Activated T-cell treated with anti-CD3 and anti-CD28 coated beads, Interleukin-2, amount 50 U/mL, for 48 hours (primary cell): ENCODE data around the gene GRK3.
"Not testable (repeated sequence)": the region's sequence is repeated elsewhere in the genome, so short reads cannot be mapped to it uniquely, and the experiment has no call there.

Source experiments
- DNase-seq, 2 experiments: peaks; one replicate each; pipeline ENCODE4 v3.0.0-alpha.2; 2020

The GRK3 gene

DNA sequence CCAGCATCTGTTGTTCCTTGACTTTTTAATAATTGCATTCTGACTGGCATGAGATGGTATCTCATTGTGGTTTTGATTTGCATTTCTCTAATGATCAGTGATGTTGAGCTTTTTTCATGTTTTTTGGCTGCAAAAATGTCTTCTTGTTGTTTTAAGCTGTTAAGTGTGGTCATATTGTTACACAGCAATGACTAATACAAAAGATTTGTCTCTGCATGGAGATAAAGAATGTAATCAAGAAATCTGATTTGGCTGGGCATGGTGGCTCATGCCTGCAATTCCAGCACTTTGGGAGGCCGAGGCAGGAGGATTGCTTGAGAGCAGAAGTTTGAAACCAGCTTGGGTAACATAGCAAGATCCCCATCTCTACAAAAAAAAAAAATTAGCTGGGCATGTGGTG is 12.1 kb upstream of the GRK3 start:
- DNase-seq, result not testable (repeated sequence)

DNA sequence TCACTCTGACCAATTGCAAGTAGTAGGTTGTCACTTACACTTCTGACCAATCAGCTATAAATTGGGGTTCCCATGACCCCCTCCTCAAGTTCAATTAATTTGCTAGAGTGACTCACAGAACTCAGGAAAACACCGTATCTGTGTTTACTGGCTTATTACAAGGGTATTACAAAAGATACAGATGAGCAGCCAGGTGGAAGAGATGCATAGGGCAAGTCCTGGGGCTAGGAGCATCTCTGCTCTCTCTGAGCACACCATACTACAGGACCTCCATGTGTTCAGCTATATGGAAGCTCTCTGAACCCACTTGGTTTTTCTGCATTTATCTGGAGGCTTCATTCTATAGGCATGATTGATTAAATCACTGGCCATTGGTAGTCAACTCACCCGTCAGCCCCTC is 11.3 kb upstream of the GRK3 start:
- no peak for DNase-seq

DNA sequence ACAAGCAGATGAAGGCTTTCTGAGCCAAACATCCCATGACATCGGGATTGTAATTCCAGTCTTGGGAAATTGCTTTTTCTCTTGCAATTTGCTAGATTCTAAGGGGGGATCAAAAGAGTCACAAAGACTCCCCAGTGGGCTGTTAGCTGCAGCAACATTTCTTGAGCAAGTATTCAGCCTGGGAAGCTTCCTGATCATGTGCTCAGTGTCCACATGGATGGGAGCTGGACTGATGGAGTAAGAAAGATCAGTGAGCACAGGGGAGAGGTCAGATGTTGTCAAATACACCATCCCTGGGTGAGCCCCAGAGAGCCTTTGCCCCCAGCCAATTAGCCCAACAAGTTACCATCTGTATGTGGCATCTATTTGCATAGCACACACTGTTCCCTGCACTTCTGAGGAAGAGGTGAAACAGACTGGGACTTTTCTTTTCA is 10.2 kb upstream of the GRK3 start:
- DNase-seq, result no peak

DNA sequence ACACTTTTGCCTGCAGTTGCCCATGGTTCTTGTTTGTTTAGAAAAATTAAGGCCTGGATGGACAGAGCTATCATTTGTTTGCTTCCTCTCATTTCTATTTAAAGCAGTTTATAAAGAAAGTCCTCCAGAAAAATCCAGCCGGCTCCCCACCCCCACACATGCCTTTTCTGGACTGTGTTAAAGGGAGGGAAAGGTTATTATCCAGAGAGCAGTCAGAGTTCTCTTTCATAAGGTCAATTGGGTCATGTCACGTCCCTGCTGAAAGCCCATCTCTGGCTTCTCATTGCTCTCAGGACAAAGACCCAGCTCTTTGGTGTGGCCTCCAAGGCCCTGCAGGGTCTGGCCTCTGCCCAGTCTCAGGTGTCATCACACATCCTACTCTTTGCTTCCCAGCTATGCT is 9.8 kb upstream of the GRK3 start:
- DNase-seq, result no peak

DNA sequence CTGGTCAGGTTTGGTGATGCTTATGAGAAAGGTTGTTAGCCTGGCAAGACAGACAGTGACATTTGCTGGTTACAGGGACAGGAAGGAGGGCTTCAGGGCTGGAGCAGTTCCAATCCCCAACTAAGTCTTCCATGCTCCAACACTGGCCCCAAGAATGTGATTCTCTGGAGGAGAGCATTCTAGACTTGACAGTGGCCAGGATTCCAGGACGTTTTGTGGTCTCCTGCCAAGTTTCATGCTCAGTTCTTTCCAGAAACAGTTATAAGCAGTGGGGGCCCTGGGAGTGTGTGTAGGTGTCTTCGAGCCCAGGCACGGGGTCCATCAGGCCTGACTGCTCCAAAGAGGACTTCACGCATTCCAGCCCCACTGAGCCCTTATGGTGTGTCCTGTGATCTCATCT is 8.9 kb upstream of the GRK3 start:
- no peak for DNase-seq

DNA sequence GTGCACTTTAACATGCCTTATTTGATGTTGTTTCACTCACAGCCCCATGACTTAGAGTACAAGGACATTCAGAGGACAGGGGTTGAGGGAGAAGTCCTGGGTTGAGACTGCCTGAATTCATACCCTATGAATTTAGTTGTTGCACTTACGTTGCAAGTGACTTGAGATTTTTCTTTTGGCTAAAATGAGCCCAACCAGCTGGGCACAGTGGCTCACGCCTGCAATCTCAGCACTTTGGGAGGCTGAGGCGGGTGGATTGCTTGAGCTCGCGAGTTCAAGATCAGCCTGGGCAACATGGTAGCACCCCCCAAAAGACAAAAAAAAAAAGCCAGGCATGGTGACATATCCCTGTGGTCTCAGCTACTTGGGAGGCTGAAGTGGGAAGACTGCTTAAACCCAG is 7.3 kb upstream of the GRK3 start:
- DNase-seq, result no peak

DNA sequence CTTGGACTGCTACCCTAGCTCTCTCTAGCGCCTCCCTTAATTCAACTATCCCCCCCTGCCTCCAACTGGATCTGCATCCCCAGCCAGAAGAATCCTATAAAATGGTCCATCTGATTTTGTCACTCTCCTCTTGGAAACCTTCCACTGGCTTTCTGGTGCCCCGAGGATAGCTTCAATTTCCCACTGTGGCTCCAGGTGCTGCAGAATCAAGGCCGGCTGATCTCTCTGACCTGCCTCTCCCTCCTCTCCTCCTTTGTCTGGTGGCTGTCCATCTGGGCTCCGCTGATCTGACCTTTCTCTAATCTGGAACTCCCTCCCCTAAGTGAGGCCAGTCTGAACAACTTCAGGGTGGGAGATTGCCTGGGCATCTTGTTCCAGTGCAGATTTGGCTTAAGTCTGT is 6.1 kb upstream of the GRK3 start:
- no peak for DNase-seq

DNA sequence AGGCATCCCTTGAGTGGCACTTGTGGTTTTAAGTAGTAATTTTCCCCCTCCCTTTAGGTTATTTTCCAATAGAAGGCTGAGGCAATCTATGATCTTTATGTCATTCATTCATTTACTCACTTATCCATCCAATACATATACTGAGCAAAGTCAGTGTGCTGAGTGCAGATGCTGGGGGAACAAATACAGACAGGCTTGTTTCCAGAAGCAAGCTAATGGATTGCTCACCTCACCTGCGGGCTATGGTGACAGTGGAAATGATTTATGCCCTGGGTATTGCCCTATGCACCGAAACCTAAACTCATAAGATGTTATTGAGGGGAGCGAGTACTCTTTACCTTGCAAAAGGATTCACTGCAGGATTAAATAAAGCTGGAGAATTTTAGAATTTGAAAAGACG is 4.6 kb upstream of the GRK3 start:
- DNase-seq, result not testable (repeated sequence)

DNA sequence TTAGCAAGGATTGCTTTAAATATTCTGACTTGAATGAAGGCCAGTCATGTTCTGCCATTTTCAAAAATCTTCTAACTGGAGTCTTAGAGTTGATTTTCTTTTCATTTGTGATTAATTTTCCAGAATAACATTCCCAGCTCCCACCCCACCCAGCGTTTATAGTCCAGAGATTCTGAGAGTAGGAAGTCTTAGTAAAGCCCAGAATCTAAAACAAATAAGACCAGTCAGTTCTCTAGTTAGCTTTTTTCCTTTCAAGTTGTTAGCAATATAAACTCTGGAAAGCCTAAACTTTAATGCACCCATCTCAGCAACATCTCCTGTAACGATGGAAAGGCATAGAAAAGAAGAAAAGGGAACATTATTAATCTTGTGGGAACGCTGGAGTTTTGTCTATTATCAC is 3.3 kb upstream of the GRK3 start:
- DNase-seq, result not testable (repeated sequence)

DNA sequence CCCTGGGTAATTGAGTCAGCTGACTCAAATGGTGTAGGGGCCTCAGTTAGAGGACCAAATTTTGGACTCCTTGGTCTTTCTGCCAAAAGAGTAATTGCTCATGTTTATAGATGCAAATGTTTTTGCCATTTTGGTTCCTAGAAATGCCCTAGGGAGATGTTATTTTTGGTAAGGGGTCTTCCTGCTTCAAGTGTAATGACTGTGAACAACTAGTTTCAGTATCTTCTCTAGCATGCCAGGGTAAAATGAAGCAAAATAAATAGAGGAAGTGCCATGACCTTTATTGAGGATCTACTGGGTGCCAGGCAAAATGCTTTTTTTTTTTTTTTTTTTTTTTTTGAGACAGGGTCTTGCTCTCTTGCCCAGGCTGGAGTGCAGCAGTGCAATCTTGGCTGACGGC is 2.5 kb upstream of the GRK3 start:
- DNase-seq, result not testable (repeated sequence)

DNA sequence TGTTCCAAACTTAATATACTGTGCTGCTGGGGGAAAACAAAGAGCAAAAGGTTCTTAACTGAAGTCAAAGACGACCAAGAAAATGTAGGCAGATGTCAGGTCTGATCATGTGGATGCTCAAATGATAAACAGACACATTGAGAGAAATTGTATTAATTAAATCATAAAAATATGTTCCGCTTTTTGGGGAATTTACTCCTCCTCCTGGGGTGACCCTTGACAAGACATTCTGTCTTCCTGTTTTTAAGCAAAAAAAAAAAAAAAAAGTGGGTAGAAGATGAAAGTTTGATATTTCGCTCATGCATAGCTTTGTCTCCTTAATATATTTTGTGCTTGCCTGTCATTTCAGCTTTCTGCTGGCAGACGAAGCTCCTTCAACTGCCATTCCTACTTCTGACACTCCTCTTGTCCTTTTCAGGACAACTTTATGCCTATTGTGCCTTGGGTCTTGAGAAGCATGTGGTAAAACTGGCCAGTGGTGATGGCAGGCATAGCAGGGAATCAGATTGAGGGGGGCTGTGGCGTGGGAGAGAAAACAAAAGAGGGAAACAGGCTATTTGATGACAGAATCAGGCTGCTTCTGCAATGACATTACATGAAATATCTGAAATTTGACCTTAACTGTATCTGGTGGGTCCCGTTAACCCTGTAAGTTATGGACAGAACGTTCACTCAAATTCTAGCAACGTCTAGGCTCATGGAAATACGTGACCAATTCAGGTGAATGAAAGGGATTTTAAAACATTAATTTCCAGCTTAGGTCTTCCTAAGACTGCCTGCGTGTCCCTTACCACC is 1.3 kb upstream of the GRK3 start:
- DNase-seq, result peak in 1 of 2 experiments; percentile 21

DNA sequence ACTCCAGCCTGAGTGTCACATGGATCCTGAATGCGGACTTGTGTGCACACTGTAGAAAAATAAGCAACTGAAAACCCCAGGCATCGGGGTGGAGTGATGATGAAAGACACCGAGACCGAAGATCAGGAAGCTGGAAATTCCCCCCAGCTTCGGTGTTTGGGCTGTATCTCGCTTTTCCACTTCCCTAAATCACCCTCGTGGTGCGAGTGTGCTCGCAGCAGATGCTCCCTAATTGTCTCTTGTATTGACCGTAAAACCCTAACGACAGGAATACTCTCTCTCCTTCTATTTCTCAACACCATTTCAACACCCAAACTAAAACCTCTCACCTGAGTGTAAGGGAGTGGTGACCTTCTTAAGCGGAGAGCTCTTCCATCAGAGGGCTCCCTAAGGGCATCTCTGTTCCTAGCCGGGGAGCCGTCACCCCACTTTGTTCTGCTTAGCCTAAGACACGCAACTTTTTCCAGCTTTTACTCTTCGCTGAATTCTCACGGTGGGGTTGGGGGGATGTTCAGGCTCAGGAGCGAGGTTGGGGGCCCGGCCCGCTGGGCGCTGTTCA is 635 bp upstream of the GRK3 start:
- peak; percentile 21 to 26 for DNase-seq

DNA sequence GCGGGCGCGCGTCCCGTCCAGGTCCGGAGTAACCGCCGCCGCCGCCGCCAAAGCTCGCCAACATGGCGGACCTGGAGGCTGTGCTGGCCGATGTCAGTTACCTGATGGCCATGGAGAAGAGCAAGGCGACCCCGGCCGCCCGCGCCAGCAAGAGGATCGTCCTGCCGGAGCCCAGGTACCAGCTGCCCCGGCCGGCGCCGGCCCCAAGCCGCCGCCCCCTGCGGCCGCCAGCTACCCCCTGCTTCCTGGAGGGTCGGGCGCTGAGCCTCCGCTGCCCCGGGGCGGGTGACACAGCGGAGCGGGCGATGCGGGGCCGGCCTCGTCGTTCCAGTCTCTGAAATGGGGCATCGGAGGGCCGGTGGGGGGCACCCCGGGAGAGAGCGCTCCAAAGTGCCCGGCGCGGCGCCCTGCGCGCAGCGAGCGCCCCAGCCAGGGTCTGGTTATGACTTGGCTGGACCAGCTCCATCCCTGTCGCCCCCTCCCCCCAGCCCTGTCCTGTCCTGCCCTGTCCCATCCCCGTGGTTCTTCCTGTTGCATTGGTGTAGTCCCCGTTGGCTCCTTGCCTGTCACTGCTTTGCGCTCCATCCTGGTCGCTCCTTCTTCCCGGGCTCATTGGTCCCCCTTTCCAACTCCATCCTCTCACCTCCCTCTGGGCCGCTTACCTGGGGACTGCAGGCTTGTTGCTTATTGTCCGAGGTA is 653 bp downstream of the GRK3 start:
- DNase-seq, result peak; percentile 39 to 48

DNA sequence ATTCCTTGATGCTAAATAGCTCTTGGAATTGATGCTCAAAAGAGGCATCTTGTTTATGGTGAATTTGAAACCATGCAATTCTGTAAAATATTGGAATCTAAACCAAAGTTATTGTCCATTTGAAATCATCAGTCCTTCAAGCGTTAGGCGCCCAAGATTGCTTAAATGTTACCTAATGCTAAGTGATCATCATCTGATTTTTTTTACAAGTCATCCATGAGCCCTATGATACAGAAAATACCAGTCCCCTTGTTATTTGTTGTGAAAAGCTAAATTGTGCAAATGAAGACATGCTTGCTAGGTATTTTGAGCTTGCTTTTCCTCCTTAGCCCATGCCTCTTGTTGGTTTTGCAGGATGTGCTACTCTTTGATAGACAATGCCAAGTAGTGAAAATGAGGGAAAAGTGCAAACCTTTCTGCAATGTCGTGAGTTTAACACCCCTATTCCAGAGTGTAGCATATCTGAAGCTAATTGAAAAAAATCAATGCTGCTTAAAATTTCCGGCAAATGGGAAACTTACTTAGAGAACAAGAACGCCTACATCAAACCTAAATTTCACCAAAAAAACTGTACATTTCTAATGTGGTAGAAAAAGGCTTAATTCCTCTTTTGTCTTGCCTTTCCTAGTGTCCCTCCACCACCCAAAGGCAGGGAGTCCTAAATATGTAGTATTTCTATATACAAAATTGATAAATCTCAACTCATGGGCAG is 1.9 kb downstream of the GRK3 start:
- DNase-seq, result no peak

DNA sequence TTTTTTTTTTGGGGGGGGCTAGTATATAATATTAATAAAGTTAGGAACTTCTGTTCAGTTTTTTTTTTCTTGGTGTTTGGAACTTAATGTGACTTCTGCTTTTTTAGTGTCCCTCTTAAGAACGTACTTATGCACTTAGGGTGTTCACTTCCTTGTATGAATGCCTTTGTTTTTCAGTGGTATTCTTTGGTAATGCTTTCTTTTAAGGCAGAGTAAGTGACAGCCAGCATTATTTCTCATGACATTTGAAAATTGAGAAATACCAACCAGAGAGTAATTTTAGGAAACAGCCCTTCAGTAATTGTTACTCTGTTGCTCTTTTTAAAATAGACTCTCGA is 2.4 kb downstream of the GRK3 start:
- DNase-seq, result no peak

DNA sequence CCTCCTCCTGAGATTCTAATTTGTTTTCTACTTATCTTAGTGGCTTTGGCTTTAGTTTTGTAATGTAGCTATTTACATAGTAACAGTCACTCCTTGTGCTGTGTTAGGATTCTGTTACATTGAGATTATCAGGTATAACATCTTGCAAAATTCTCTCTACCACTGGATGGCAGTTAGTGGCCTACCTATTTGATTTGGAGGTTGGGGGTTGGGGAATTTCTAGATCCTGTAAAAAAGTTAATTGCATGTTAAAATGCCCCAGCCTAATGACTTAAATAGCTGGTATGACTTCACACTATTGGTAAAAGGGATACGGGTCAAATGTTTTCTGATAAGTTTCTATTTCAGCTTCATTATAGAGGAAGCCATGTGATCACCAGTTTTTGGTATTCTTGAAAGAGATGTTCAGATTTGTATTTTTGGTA is 2.8 kb downstream of the GRK3 start:
- DNase-seq, result no peak

DNA sequence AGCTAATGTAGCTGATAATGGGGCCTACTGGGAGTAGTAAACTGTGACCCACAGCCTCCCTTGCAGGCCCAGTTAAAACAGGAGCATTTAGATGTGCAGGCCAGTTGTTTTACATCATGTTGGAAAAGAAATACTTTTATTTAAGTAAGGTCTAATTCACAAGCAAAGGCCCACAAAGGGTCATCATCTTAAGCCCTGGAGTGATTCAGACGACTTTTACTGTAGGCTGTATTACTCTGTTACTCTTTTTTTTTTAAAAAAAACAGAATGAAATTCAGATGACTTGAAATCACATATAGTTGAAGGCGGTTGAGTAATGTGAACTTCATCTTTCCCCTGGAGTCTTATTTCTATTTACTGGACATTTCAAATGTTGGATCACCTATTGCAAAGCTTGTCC is 3.6 kb downstream of the GRK3 start:
- not testable (repeated sequence) for DNase-seq

DNA sequence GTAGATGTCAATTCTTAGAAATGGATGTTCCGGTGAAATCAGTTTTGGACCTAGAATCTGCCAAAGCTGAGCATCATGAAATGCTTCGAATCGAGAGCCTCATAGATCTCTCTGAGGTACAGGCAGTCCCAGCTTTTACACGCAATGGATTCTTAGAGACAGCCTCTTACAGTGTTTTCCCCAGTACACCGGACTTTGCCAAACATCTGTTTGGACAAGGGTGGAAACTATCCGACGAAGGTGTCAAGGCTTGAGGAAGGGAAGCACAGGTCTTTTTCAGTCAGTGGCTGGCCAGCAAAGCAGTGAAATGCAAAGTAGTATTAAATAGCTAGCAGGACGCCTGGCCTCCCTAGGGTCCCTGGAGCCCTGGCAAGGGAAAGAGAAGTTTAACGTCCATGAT is 4.9 kb downstream of the GRK3 start:
- DNase-seq, result no peak

DNA sequence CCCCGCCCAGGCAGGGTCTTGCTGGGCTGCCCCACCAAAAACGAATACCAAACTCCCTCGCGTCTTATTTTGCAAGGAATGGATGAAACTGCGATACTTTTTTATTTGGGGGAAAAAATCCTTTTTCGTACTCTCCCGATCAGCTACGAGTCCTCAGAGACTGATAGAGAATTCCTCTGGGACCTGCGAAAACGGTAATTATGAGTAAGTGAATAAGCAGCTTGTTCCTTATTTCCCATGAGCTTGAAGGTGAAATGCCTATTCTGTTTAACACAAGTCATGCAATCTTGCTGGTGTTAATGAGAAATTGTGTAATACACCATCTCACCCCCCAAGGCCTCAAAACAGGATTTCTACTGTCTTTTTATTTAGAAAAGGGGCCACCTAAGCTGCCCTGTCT is 5.5 kb downstream of the GRK3 start:
- no peak for DNase-seq

DNA sequence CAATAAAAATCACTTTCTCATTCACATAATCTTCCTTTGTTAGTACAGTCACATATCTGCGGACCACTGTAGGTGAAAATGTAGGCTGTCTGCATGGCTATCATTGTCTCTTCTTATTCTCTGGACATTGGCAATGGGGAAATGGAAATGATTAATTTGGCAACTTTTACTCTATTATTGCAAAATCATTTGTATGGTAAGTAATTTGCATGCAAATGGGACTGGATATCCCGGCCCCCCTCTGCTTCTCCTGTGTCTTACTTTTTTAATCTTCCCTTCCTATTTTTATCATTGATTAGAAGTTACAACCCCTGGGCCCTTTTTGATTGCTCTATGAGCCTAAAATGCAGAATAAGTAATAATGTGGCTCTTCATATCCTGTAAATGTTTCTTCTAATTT is 6.0 kb downstream of the GRK3 start:
- DNase-seq, result no peak

DNA sequence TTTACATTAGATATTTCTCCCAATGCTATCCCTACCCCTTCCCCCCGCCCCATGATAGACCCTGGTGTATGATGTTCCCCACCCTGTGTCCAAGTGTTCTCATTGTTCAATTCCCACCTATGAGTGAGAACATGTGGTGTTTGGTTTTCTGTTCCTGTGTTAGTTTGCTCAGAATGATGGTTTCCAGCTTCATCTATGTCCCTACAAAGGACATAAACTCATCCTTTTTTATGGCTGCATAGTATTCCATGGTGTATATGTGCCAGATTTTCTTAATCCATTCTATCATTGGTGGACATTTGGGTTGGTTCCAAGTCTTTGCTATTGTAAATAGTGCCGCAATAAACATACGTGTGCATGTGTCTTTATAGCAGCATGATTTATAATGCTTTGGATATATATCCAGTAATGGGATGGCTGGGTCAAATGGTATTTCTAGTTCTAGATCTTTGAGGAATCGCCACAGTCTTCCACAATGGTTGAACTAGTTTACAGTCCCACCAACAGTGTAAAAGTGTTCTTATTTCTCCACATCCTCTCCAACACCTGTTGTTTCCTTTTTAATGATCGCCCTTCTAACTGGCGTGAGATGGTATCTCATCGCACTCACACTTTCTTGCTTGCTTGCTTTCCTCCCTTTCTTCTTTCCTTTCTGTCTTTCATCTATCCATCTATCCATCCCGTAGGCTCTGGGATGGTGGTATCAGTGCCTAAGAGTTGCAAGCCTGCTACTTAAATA is 7.7 kb downstream of the GRK3 start:
- DNase-seq, result not testable (repeated sequence)

DNA sequence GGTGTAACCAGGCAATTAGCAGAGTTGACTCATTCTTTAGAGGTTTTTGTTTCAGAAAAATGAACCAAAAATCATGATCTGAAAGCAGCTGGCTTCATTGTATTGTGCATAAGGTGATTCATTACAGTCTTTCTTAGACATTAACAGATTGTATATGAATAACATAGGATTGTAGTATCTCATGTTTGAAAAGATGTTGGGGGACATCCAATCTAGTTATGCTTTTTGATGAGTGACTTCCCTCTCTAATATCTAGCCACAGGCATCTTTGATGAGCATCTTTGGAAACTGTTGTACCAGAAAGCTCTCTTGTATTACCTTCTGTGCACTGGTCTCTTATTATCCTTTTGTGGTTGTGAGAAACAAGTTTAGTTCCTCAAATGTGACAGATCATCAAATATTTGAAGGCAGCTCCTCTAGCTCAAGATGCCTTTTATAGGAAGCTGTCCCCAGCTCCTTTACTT is 8.3 kb downstream of the GRK3 start:
- DNase-seq, result no peak

DNA sequence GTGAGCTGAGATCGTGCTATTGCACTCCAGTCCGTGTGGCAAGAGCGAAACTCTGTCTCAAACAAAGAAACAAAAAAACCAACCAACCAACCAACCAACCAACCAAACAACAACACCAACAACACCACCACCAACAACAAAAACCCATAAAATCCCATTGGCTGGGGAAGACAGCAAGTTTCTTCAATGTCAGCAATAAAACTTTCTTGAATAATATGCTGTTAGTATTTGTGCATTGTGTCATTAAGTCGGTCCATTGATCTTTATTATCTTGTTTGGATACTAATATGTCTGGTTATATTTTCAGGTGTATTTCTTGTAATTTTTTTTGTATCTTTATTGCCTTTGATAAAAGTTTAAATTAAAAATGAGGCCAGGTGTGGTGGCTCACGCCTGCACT is 9.4 kb downstream of the GRK3 start:
- no peak for DNase-seq
